Lower leg skin (tissue), 3 donors: Measurements from ENCODE around the gene LRIG1.

Experiments used
- CTCF ChIP-seq, 3 donors: fragments of 450-650 bp; IDR thresholded peaks; one replicate each; pipeline ENCODE4 v1.5.1; 2016; ENCODE audit warnings: antibody characterized with exemption in 3 of 3, mild to moderate bottlenecking in 3 of 3, moderate library complexity in 2 of 3
- POLR2A ChIP-seq, 2 donors: fragments of 450-650 bp; IDR thresholded peaks; one replicate each; pipeline ENCODE4 v1.6.1; 2016 to 2017; ENCODE audit warnings: antibody characterized with exemption in 2 of 2, mild to moderate bottlenecking in 1 of 2, moderate library complexity in 1 of 2

GRCh38 chr3:66453651-66454463 is 47.0 kb downstream of the LRIG1 start:
- TF ChIP-seq CTCF (IDR thresholded peaks at IDR 0.05) (no peak), POLR2A (IDR thresholded peaks at IDR 0.05) (no peak)
